WTC11 (cell line): ENCODE data around the gene GAS2. TPM values are rescaled to one million over a fixed set of nuclear protein-coding genes. Genes with fewer than 3 reads are reported as not detected.

Experiments used
- ATAC-seq: fragments of 200-7000 bp; cut with Tn5 transposase; 2 replicates; pipeline ENCODE4 v1.10.0; 2021; ENCODE audit warnings: mild to moderate bottlenecking, moderate library complexity
- CTCF ChIA-PET: fragments of 300-600 bp; sonication (Branson Sonifier 250); formaldehyde crosslinking; loops from one replicate; lab custom pipeline; 2021; ENCODE audit warnings: antibody characterized with exemption; lab: Charles Lee
- POLR2A ChIA-PET: fragments of 350-600 bp; sonication (Branson Sonifier 250); formaldehyde crosslinking; loops from one replicate; lab custom pipeline; 2021; ENCODE audit warnings: antibody characterized with exemption; lab: Charles Lee
- DNase-seq: peaks from one replicate; pipeline ENCODE4 v3.0.0; 2021; ENCODE audit warnings: low spot score
- H3K27ac Mint-ChIP-seq: 2 replicates; pipeline ENCODE4 v1.8.0; 2021; ENCODE audit warnings: mixed read lengths
- H3K27me3 Mint-ChIP-seq: 2 replicates; pipeline ENCODE4 v1.8.0; 2021; ENCODE audit warnings: low read depth, mild to moderate bottlenecking, moderate library complexity, mixed read lengths
- H3K36me3 Mint-ChIP-seq: 2 replicates; pipeline ENCODE4 v1.8.0; 2021; ENCODE audit warnings: mixed read lengths
- H3K4me1 Mint-ChIP-seq: 2 replicates; pipeline ENCODE4 v1.8.0; 2022; ENCODE audit warnings: mixed read lengths
- H3K4me3 Mint-ChIP-seq: 2 replicates; pipeline ENCODE4 v1.8.0; 2021; ENCODE audit warnings: mild to moderate bottlenecking, moderate library complexity, mixed read lengths
- H3K9me3 Mint-ChIP-seq: 2 replicates; pipeline ENCODE4 v1.8.0; 2021; ENCODE audit warnings: mixed read lengths
- ATF1 ChIP-seq: sonication (generic); formaldehyde crosslinking; IDR thresholded peaks from 2 replicates; pipeline ENCODE4 v1.8.1; 2023; ENCODE audit warnings: mild to moderate bottlenecking, moderate library complexity, missing genetic modification reagents
- ATF2 ChIP-seq: sonication (generic); formaldehyde crosslinking; IDR thresholded peaks from 2 replicates; pipeline ENCODE4 v1.8.1; 2022; ENCODE audit warnings: low read depth, missing genetic modification reagents, borderline replicate concordance
- CREB1 ChIP-seq: sonication (generic); formaldehyde crosslinking; IDR thresholded peaks from 2 replicates; pipeline ENCODE4 v1.8.0; 2023; ENCODE audit warnings: mild to moderate bottlenecking, missing genetic modification reagents
- E2F5 ChIP-seq: sonication (generic); formaldehyde crosslinking; IDR thresholded peaks from 2 replicates; pipeline ENCODE4 v1.8.1; 2022; ENCODE audit warnings: mild to moderate bottlenecking, moderate library complexity, missing genetic modification reagents
- EMX1 ChIP-seq: fragments of 250-450 bp; sonication (Bioruptor Pico); IDR thresholded peaks from 2 replicates; pipeline ENCODE4 v1.8.0; 2021; ENCODE audit warnings: mild to moderate bottlenecking
- ERG ChIP-seq: fragments of 250-450 bp; sonication (Bioruptor Pico); IDR thresholded peaks from 2 replicates; pipeline ENCODE4 v1.8.0; 2021; ENCODE audit warnings: mild to moderate bottlenecking
- GRHL2 ChIP-seq: fragments of 250-450 bp; sonication (Bioruptor Pico); IDR thresholded peaks from 2 replicates; pipeline ENCODE4 v1.8.0; 2022; ENCODE audit warnings: mild to moderate bottlenecking, moderate library complexity; ENCODE audit not compliant: insufficient replicate concordance, severe bottlenecking
- IRF2 ChIP-seq: sonication (generic); formaldehyde crosslinking; IDR thresholded peaks from 2 replicates; pipeline ENCODE4 v1.8.0; 2022; ENCODE audit warnings: low read depth, missing genetic modification reagents, borderline replicate concordance
- JAZF1 ChIP-seq: fragments of 250-450 bp; sonication (Bioruptor Pico); IDR thresholded peaks from 2 replicates; pipeline ENCODE4 v1.9.0; 2021; ENCODE audit warnings: moderate library complexity, mild to moderate bottlenecking, inconsistent platforms
- JUN ChIP-seq: sonication (generic); formaldehyde crosslinking; IDR thresholded peaks from 2 replicates; pipeline ENCODE4 v1.8.0; 2023; ENCODE audit warnings: mild to moderate bottlenecking, missing genetic modification reagents
- KAT7 ChIP-seq: sonication (generic); formaldehyde crosslinking; IDR thresholded peaks from 2 replicates; pipeline ENCODE4 v1.8.1; 2023; ENCODE audit warnings: missing genetic modification reagents, mild to moderate bottlenecking, borderline replicate concordance
- NR2C2 ChIP-seq: sonication (generic); formaldehyde crosslinking; IDR thresholded peaks from 2 replicates; pipeline ENCODE4 v1.8.0; 2022; ENCODE audit warnings: mild to moderate bottlenecking, missing genetic modification reagents
- RELA ChIP-seq: sonication (generic); formaldehyde crosslinking; IDR thresholded peaks from 2 replicates; pipeline ENCODE4 v1.8.1; 2022; ENCODE audit warnings: missing genetic modification reagents, mild to moderate bottlenecking, borderline replicate concordance
- SP1 ChIP-seq: sonication (generic); formaldehyde crosslinking; conservative IDR thresholded peaks from 2 replicates; pipeline ENCODE4 v1.8.1; 2022; ENCODE audit warnings: missing genetic modification reagents
- ZBTB21 ChIP-seq: sonication (generic); formaldehyde crosslinking; IDR thresholded peaks from 2 replicates; pipeline ENCODE4 v1.8.1; 2023; ENCODE audit warnings: mild to moderate bottlenecking, missing genetic modification reagents, borderline replicate concordance
- ZNF423 ChIP-seq: fragments of 250-450 bp; sonication (Bioruptor Pico); IDR thresholded peaks from 2 replicates; pipeline ENCODE4 v2.1.2; 2022; ENCODE audit warnings: mild to moderate bottlenecking, moderate library complexity
- ZNF425 ChIP-seq: fragments of 250-450 bp; sonication (Bioruptor Pico); conservative IDR thresholded peaks from 2 replicates; pipeline ENCODE4 v1.9.0; 2021; ENCODE audit warnings: mild to moderate bottlenecking
- total RNA-seq: library from RNA; stranded (reverse); gene quantifications from 3 replicates; pipeline ENCODE4 v1.2.3, GENCODE V29; 2021
- TF ChIP-seq, protein P1 (sequence below): sonication (generic); formaldehyde crosslinking; IDR thresholded peaks from 2 replicates; pipeline ENCODE4 v1.8.0; 2022; ENCODE audit warnings: mild to moderate bottlenecking, missing genetic modification reagents
- TF ChIP-seq, protein P2 (sequence below): sonication (generic); formaldehyde crosslinking; IDR thresholded peaks from 2 replicates; pipeline ENCODE4 v1.8.0; 2022; ENCODE audit warnings: mild to moderate bottlenecking, missing genetic modification reagents
- TF ChIP-seq, protein P3 (sequence below): sonication (generic); formaldehyde crosslinking; IDR thresholded peaks from 2 replicates; pipeline ENCODE4 v1.8.0; 2023; ENCODE audit warnings: missing genetic modification reagents
- TF ChIP-seq, protein P4 (sequence below): fragments of 250-450 bp; sonication (Bioruptor Pico); IDR thresholded peaks from 2 replicates; pipeline ENCODE4 v1.9.0; 2021; ENCODE audit warnings: moderate library complexity, mild to moderate bottlenecking, inconsistent platforms, borderline replicate concordance

Gene GAS2
- total RNA-seq, 1 experiment from 2014 or later, result 1.8 TPM

DNA sequence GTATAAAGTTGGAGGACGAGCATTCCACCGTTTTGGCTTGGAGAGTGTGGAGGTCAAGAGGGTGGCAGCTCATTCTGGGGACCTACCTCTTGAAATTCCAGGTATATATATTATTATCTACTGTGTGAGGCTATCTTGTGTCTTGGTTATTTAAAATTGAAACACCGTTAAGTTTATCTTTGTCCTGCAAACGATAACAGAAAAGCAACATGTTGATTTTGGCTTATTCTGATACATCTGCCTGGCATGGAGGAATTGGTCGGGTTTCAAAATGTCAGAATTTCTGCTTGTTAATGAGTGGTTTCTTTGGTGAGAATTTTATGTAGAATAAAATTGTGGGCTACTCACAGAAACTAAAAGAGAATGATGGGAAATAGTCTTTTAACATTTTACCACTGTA lies 108.8 kb downstream of the GAS2 start:
- ATAC-seq, result no peak
- ChIA-PET POLR2A (no interaction called here), CTCF (interaction anchor here (0.7 to 1.4 kb wide), 2 partner anchors 13 to 142 kb away, joined by 3 read pairs; no protein-coding TSS in a partner anchor)
- H3K4me3 Mint-ChIP-seq, result no peak overlapping the region
- peaks cover 3% of the 10 kb centered on the region; the same call in 1 of the 2 replicates for H3K9me3 Mint-ChIP-seq
- no peaks in the 10 kb centered on the region for H3K36me3 Mint-ChIP-seq
- TF ChIP-seq IRF2, result no peak
- no peak for TF ChIP-seq GRHL2 (CRISPR knock-in tag)
- TF ChIP-seq ATF1 (CRISPR knock-in tag), result no peak
- no peak for TF ChIP-seq ZNF423 (CRISPR knock-in tag)
- TF ChIP-seq JUN (CRISPR knock-in tag), result no peak
- TF ChIP-seq ZBTB21 (CRISPR knock-in tag), result no peak
- no peak for TF ChIP-seq NR2C2 (CRISPR knock-in tag)
- TF ChIP-seq ZNF425 (CRISPR knock-in tag), result no peak
- no peak for TF ChIP-seq EMX1
- H3K27ac Mint-ChIP-seq, result no peak overlapping the region
- no peaks in the 10 kb centered on the region for H3K27me3 Mint-ChIP-seq
- no peak for DNase-seq
- peaks cover 2% of the 10 kb centered on the region; the same call in 1 of the 2 replicates for H3K4me1 Mint-ChIP-seq

GRCh38 chr11:22778642-22779041 lies 112.2 kb downstream of the GAS2 start:
- ChIA-PET CTCF (interaction anchor here (1.2 kb wide), 1 partner anchor 9 kb away, joined by 3 read pairs; no protein-coding TSS in a partner anchor), POLR2A (no interaction called here)
- H3K27ac Mint-ChIP-seq, result no peak overlapping the region
- no peak for DNase-seq
- H3K4me1 Mint-ChIP-seq, result peaks cover 10% of the 10 kb centered on the region
- no peak overlapping the region for H3K4me3 Mint-ChIP-seq
- peaks cover 3% of the 10 kb centered on the region; the same call in 1 of the 2 replicates for H3K9me3 Mint-ChIP-seq
- no peaks in the 10 kb centered on the region for H3K27me3 Mint-ChIP-seq
- ATAC-seq, result peak; percentile 43; the same call in 1 of the 2 replicates
- H3K36me3 Mint-ChIP-seq, result no peaks in the 10 kb centered on the region
- no peak for TF ChIP-seq ZBTB21 (CRISPR knock-in tag)
- no peak for TF ChIP-seq ATF2 (CRISPR knock-in tag)
- TF ChIP-seq ERG, result no peak
- TF ChIP-seq E2F5, result no peak
- no peak for TF ChIP-seq CREB1 (CRISPR knock-in tag)
- TF ChIP-seq, protein P1, sequence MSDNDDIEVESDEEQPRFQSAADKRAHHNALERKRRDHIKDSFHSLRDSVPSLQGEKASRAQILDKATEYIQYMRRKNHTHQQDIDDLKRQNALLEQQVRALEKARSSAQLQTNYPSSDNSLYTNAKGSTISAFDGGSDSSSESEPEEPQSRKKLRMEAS (CRISPR knock-in tag), result no peak
- TF ChIP-seq KAT7 (CRISPR knock-in tag), result no peak
- TF ChIP-seq SP1, result no peak
- TF ChIP-seq RELA (CRISPR knock-in tag), result no peak
- TF ChIP-seq ZNF425 (CRISPR knock-in tag), result no peak
- TF ChIP-seq, protein P2, sequence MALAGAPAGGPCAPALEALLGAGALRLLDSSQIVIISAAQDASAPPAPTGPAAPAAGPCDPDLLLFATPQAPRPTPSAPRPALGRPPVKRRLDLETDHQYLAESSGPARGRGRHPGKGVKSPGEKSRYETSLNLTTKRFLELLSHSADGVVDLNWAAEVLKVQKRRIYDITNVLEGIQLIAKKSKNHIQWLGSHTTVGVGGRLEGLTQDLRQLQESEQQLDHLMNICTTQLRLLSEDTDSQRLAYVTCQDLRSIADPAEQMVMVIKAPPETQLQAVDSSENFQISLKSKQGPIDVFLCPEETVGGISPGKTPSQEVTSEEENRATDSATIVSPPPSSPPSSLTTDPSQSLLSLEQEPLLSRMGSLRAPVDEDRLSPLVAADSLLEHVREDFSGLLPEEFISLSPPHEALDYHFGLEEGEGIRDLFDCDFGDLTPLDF (CRISPR knock-in tag), result no peak
- TF ChIP-seq, protein P3, sequence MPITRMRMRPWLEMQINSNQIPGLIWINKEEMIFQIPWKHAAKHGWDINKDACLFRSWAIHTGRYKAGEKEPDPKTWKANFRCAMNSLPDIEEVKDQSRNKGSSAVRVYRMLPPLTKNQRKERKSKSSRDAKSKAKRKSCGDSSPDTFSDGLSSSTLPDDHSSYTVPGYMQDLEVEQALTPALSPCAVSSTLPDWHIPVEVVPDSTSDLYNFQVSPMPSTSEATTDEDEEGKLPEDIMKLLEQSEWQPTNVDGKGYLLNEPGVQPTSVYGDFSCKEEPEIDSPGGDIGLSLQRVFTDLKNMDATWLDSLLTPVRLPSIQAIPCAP (CRISPR knock-in tag), result no peak
- TF ChIP-seq, protein P4, sequence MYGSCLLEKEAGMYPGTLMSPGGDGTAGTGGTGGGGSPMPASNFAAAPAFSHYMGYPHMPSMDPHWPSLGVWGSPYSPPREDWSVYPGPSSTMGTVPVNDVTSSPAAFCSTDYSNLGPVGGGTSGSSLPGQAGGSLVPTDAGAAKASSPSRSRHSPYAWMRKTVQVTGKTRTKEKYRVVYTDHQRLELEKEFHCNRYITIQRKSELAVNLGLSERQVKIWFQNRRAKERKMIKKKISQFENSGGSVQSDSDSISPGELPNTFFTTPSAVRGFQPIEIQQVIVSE (CRISPR knock-in tag), result no peak
- TF ChIP-seq JAZF1 (CRISPR knock-in tag), result no peak
